Neuronal stem cell (in vitro differentiated cells): ENCODE measurements around the gene FOXRED1.

ENCODE experiments used
- DNase-seq: peaks from one replicate; pipeline ENCODE4 v3.0.0-alpha.2; 2013; ENCODE audit warnings: low spot score
- H2AFZ ChIP-seq: one replicate; pipeline ENCODE4 v1.6.1; 2013; ENCODE audit warnings: mild to moderate bottlenecking, low read length, inconsistent platforms
- H2AK5ac ChIP-seq: 2 replicates; pipeline ENCODE4 v1.6.1; 2013; ENCODE audit warnings: low read depth, mild to moderate bottlenecking, inconsistent platforms, low read length, moderate library complexity, mixed read lengths
- H2BK120ac ChIP-seq: 2 replicates; pipeline ENCODE4 v1.6.1; 2013; ENCODE audit warnings: low read depth, mild to moderate bottlenecking, inconsistent platforms, low read length, moderate library complexity, mixed read lengths
- H2BK12ac ChIP-seq: one replicate; pipeline ENCODE4 v1.6.1; 2013; ENCODE audit warnings: low read length, inconsistent platforms
- H2BK15ac ChIP-seq: 2 replicates; pipeline ENCODE4 v1.6.1; 2013; ENCODE audit warnings: mild to moderate bottlenecking, low read length, inconsistent platforms, mixed read lengths
- H2BK5ac ChIP-seq: one replicate; pipeline ENCODE4 v1.6.1; 2013; ENCODE audit warnings: inconsistent platforms, mild to moderate bottlenecking, low read length, moderate library complexity
- H3K14ac ChIP-seq: one replicate; pipeline ENCODE4 v1.6.1; 2013; ENCODE audit warnings: low read length, inconsistent platforms
- H3K18ac ChIP-seq: 2 replicates; pipeline ENCODE4 v1.6.1; 2013; ENCODE audit warnings: low read length, inconsistent platforms
- H3K23ac ChIP-seq: 2 replicates; pipeline ENCODE4 v1.6.1; 2013; ENCODE audit warnings: low read depth, mild to moderate bottlenecking, mixed read lengths, low read length, inconsistent platforms; ENCODE audit not compliant: poor library complexity
- H3K27ac ChIP-seq: replicated peaks from 3 replicates; pipeline ENCODE4 v1.5.1; 2013; ENCODE audit warnings: low read length, inconsistent platforms
- H3K27me3 ChIP-seq, 3 experiments: 2 replicates each; pipeline ENCODE4 v1.6.1; 2013; ENCODE audit warnings: low read length in 3 of 3, mild to moderate bottlenecking in 2 of 3, inconsistent platforms in 1 of 3, low read depth in 1 of 3, mixed read lengths in 1 of 3, moderate library complexity in 1 of 3; ENCODE audit not compliant: control insufficient read depth in 3 of 3, insufficient read depth in 3 of 3
- H3K36me3 ChIP-seq, 2 donors: replicated peaks in 1 of 2; 2 replicates each; pipeline ENCODE4 v1.6.1; 2013; ENCODE audit warnings: low read length in 2 of 2; ENCODE audit not compliant: control insufficient read depth in 2 of 2, insufficient read depth in 2 of 2
- H3K4ac ChIP-seq: 2 replicates; pipeline ENCODE4 v1.6.1; 2013; ENCODE audit warnings: inconsistent platforms, mild to moderate bottlenecking, low read length, moderate library complexity
- H3K4me1 ChIP-seq, 2 donors: 1 replicate in 1 of 2; 2 replicates in 1 of 2; pipeline ENCODE4 v1.6.1; 2013; ENCODE audit warnings: low read length in 2 of 2, low read depth in 1 of 2; ENCODE audit not compliant: control insufficient read depth in 2 of 2, insufficient read depth in 1 of 2
- H3K4me2 ChIP-seq: one replicate; pipeline ENCODE4 v1.6.1; 2013; ENCODE audit warnings: mild to moderate bottlenecking, low read length, inconsistent platforms; ENCODE audit not compliant: insufficient read depth, poor library complexity, severe bottlenecking
- H3K4me3 ChIP-seq, 2 donors: 2 replicates each; pipeline ENCODE4 v1.5.1; 2013; ENCODE audit warnings: low read length in 2 of 2, mild to moderate bottlenecking in 2 of 2, inconsistent platforms in 1 of 2, moderate library complexity in 1 of 2
- H3K79me1 ChIP-seq: one replicate; pipeline ENCODE4 v1.6.1; 2013; ENCODE audit warnings: low read depth, mild to moderate bottlenecking, inconsistent platforms, low read length, moderate library complexity
- H3K9ac ChIP-seq: one replicate; pipeline ENCODE4 v1.6.1; 2013; ENCODE audit warnings: mild to moderate bottlenecking, low read depth, low read length, inconsistent platforms; ENCODE audit not compliant: poor library complexity
- H3K9me3 ChIP-seq, 2 donors: replicated peaks in 1 of 2; 2 replicates each; pipeline versions ENCODE3 to v1.6.1; 2013; ENCODE audit warnings: low read length in 2 of 2, mild to moderate bottlenecking in 2 of 2, inconsistent platforms in 1 of 2, low read depth in 1 of 2, mixed read lengths in 1 of 2, moderate library complexity in 1 of 2; ENCODE audit not compliant: control insufficient read depth in 2 of 2, insufficient read depth in 1 of 2
- H4K8ac ChIP-seq: one replicate; pipeline ENCODE4 v1.6.1; 2013; ENCODE audit warnings: low read depth, mild to moderate bottlenecking, inconsistent platforms, low read length, moderate library complexity
- H4K91ac ChIP-seq: one replicate; pipeline ENCODE4 v1.6.1; 2013; ENCODE audit warnings: low read length, low read depth, mild to moderate bottlenecking, inconsistent platforms; ENCODE audit not compliant: poor library complexity
- WGBS, 2 donors: extraction: QIAGEN DNeasy Blood & Tissue Kit; methylation state at CpG; one replicate each; pipeline ENCODE4 v1.1.7; 2013; ENCODE audit warnings: missing lambda C conversion rate in 2 of 2, mixed read lengths in 1 of 2; ENCODE audit not compliant: insufficient read length in 2 of 2, insufficient replicate concordance in 1 of 2; ENCODE audit errors: extremely low coverage in 2 of 2; 5-methylcytosine and 5-hydroxymethylcytosine counted together

FOXRED1 gene

DNA sequence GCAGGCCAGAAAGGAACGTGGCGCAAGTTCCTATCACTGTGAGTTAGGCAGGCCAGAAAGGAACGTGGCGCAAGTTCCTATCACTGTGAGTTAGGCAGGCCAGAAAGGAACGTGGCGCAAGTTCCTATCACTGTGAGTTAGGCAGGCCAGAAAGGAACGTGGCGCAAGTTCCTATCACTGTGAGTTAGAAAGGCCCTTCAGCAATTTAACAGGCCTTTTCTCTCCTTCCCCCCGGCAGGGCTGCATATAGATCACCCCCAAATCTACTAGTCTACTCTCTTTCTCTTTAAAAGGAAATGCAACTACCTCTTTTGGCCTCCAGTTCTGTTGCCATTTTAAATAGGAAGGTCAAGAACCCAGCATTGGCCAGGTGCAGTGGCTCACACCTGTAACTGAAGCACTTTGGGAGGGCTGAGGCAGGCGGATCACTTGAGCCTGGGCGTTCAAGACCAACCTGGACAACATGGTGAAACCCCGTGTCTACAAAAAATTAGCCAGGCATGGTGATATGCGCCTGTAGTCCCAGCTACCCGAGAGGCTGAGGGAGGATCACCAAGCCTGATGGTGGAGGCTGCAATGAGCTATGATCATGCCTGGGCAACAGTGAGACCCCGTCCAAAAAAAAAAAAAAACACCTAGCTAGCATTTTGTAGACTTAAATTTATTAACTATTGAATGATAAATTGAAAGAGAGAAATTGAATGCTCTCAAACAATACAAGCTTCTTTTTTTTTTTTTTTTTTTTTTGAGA is 42.4 kb upstream of the FOXRED1 start:
- Histone ChIP-seq H2BK5ac (no peak overlapping the region), H2AK5ac (no peak overlapping the region), H3K14ac (no peak overlapping the region), H2BK15ac (no peak overlapping the region), H3K27me3 (no peaks in the 10 kb centered on the region), H3K9ac (no peak overlapping the region), H2BK120ac (no peak overlapping the region), H3K27ac (no peak overlapping the region), H4K91ac (no peak overlapping the region), H3K36me3 (peaks cover 0 to 3% of the 10 kb centered on the region in 2 donors), H3K9me3 (peaks cover 0 to 11% of the 10 kb centered on the region in 2 donors), H3K18ac (no peak overlapping the region), H3K4me1 (no peaks in the 10 kb centered on the region), H4K8ac (no peak overlapping the region), H3K79me1 (peaks cover 7% of the 10 kb centered on the region), H3K4ac (no peak overlapping the region), H2AFZ (no peak overlapping the region), H3K4me3 (no peak overlapping the region), H3K23ac (no peak overlapping the region), H3K4me2 (no peak overlapping the region), H2BK12ac (no peak overlapping the region)
- no peak for DNase-seq
- no CpG with 5 or more reads among the region's 15 CpGs for WGBS, 2 donors

GRCh38 chr11:126229858-126230540 is 39.0 kb upstream of the FOXRED1 start:
- no peak overlapping the region for H3K9ac ChIP-seq
- peaks cover 2% of the 10 kb centered on the region for H3K79me1 ChIP-seq
- H3K27ac ChIP-seq: no peak overlapping the region
- no peak overlapping the region for H3K14ac ChIP-seq
- no peak overlapping the region for H4K8ac ChIP-seq
- H4K91ac ChIP-seq: no peak overlapping the region
- H2BK12ac ChIP-seq: no peak overlapping the region
- WGBS, 2 donors: no CpG with 5 or more reads among the region's 3 CpGs
- H2AFZ ChIP-seq: no peak overlapping the region
- H3K9me3 ChIP-seq: peaks cover 0 to 11% of the 10 kb centered on the region in 2 donors
- no peak overlapping the region for H3K23ac ChIP-seq
- no peaks in the 10 kb centered on the region for H3K4me1 ChIP-seq
- H2AK5ac ChIP-seq: no peak overlapping the region
- DNase-seq: no peak
- H2BK120ac ChIP-seq: no peak overlapping the region
- no peaks in the 10 kb centered on the region for H3K27me3 ChIP-seq
- H3K4me3 ChIP-seq: no peak overlapping the region
- no peak overlapping the region for H3K18ac ChIP-seq
- H2BK5ac ChIP-seq: no peak overlapping the region
- H3K4ac ChIP-seq: no peak overlapping the region
- no peak overlapping the region for H2BK15ac ChIP-seq
- H3K4me2 ChIP-seq: no peak overlapping the region
- H3K36me3 ChIP-seq: peaks cover 0 to 3% of the 10 kb centered on the region in 2 donors

DNA sequence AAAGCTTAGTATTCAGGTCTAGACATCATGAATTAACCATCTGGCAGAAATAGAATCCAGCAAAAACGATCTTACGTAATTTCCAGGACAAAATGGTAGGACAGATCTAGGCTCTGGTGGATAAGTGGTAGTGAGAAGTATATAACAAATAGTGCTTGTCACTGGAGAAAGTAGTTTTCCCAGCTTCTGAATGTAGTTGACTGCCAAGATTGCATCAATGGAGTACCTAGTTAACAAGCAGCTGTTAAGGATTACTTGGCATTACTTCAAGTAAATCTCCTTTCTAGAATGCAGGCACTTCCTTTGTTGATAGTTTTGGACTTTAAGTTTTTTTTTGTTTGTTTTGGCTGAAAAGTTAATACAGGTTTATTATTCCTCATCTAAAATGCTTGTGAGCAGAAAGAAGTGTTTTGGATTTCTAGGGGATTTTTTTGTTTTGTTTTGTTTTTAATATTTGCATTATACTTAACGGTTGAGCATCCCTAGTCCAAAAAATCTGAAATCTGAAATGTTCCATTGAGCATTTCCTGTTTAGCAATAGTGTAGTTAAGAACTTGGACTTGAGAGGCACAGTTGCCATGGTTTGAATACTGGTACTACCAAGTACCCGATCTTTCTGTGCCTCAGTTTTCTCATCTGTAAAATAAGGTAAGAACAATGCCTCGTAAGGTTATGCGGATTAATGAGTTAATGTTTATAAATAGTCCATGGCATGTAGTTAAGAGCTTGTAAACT is 37.1 kb upstream of the FOXRED1 start:
- H4K91ac ChIP-seq: no peak overlapping the region
- no peak overlapping the region for H2AK5ac ChIP-seq
- H3K18ac ChIP-seq: no peak overlapping the region

DNA sequence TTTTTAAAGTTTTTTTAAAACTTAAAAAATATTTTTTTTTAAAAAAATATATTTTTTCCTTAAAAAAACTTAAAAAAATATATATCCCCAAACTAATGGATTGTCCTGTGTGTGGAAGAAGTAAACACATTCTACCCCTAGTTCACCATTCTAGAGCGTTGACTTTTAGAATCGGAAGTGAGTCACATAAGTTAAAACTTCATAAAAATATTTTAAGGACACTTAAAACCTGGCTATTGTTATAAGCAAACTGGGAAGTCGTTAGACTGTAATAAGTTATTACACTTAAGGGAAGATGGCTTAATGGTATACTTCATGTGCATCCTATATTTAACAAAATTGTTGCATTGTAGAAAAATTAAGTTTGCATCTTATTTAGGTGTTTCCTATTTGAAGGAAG is 36.3 kb upstream of the FOXRED1 start:
- peaks cover 2% of the 10 kb centered on the region for H3K79me1 ChIP-seq
- WGBS, 2 donors: no CpG with 5 or more reads among the region's 3 CpGs
- H2AK5ac ChIP-seq: no peak overlapping the region
- H3K36me3 ChIP-seq: peaks cover 2 to 11% of the 10 kb centered on the region in 2 donors
- no peak overlapping the region for H3K14ac ChIP-seq
- no peak for DNase-seq
- H3K9me3 ChIP-seq: peaks cover 0 to 4% of the 10 kb centered on the region in 2 donors
- H2BK120ac ChIP-seq: no peak overlapping the region
- no peak overlapping the region for H2BK15ac ChIP-seq
- H3K4me1 ChIP-seq: no peaks in the 10 kb centered on the region
- no peak overlapping the region for H3K4me3 ChIP-seq
- no peak overlapping the region for H4K8ac ChIP-seq
- H3K27me3 ChIP-seq: no peaks in the 10 kb centered on the region
- H3K23ac ChIP-seq: no peak overlapping the region
- no peak overlapping the region for H3K18ac ChIP-seq
- H2AFZ ChIP-seq: no peak overlapping the region
- H4K91ac ChIP-seq: no peak overlapping the region
- H2BK5ac ChIP-seq: no peak overlapping the region
- no peak overlapping the region for H3K9ac ChIP-seq
- H3K4me2 ChIP-seq: no peak overlapping the region
- H3K4ac ChIP-seq: no peak overlapping the region
- no peak overlapping the region for H3K27ac ChIP-seq
- H2BK12ac ChIP-seq: no peak overlapping the region

More for the DNA sequence above, 37.1 kb upstream of the FOXRED1 start:
- Histone ChIP-seq H3K4me3 (no peak overlapping the region), H2BK120ac (no peak overlapping the region), H4K8ac (no peak overlapping the region), H3K27ac (no peak overlapping the region), H3K14ac (no peak overlapping the region), H3K36me3 (peaks cover 2 to 11% of the 10 kb centered on the region in 2 donors), H2BK15ac (no peak overlapping the region), H3K79me1 (peaks cover 2% of the 10 kb centered on the region), H3K4me2 (no peak overlapping the region), H3K9me3 (peaks cover 0 to 4% of the 10 kb centered on the region in 2 donors), H2AFZ (no peak overlapping the region), H3K27me3 (no peaks in the 10 kb centered on the region), H3K4ac (no peak overlapping the region), H3K23ac (no peak overlapping the region), H3K4me1 (no peaks in the 10 kb centered on the region), H2BK5ac (no peak overlapping the region), H3K9ac (no peak overlapping the region), H2BK12ac (no peak overlapping the region)
- no peak for DNase-seq
- no CpG with 5 or more reads among the region's 6 CpGs for WGBS, 2 donors
